ENCODE measurements around the gene AFG1L.
"Not testable (repeated sequence)": the region's sequence is repeated elsewhere in the genome, so short reads cannot be mapped to it uniquely, and the experiment has no call there.

Gene AFG1L

DNA sequence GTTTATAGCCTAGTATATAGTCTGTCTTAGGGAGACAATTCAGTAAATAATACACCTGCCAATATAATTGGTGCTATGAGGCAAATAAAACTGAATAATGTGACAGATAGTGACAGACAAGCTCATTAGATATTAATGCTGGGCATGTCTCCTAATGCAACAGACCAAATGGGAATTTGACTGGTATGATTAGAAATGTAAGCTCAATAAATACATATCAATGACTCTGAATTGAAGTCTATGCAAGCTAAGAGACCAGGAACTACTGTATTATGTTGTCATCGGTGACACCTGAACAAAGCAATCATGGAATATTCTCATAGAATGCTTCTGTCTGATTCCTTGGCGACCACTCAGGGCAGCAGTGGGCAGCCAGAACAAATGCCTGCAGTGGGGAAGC is 31.5 kb upstream of the AFG1L start:
- Histone ChIP-seq H3K9ac (ENCODE audit: low read length) (no peak overlapping the region), H3K36me3 (ENCODE audit: control insufficient read depth, insufficient read depth, low read length) (no peaks in the 10 kb centered on the region), H3K27me3 (ENCODE audit: control insufficient read depth, insufficient read depth, low read length) (no peaks in the 10 kb centered on the region), H3K4me1 (ENCODE audit: control insufficient read depth, insufficient read depth, low read length) (peaks cover 7% of the 10 kb centered on the region), H3K9me3 (ENCODE audit: control insufficient read depth, low read length) (no peaks in the 10 kb centered on the region), H3K4me3 (ENCODE audit: low read length) (no peak overlapping the region)

DNA sequence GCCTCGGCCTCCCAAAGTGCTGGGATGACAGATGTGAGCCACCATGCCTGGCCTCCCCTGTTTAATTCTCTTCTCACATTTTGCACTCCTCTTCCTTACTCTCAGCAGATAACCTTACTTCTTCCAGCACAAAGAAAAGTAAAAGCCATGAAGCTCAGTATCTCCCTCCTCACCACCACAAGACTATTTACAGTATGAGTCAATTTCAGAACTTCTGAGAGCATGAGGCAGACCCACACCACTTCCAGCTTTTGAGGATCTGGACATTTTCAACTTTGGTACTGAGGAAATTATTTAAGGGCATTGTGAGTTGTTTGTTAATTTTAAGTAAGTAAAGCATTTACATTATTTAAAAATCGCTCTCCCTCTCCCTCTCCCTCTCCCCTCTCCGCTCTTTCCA is 26.0 kb upstream of the AFG1L start:
- Histone ChIP-seq H3K9ac (ENCODE audit: low read length) (no peak overlapping the region), H3K9me3 (ENCODE audit: control insufficient read depth, low read length) (no peaks in the 10 kb centered on the region), H3K4me1 (ENCODE audit: control insufficient read depth, insufficient read depth, low read length) (no peaks in the 10 kb centered on the region), H3K4me3 (ENCODE audit: low read length) (no peak overlapping the region), H3K36me3 (ENCODE audit: control insufficient read depth, insufficient read depth, low read length) (no peaks in the 10 kb centered on the region), H3K27me3 (ENCODE audit: control insufficient read depth, insufficient read depth, low read length) (no peaks in the 10 kb centered on the region)

DNA sequence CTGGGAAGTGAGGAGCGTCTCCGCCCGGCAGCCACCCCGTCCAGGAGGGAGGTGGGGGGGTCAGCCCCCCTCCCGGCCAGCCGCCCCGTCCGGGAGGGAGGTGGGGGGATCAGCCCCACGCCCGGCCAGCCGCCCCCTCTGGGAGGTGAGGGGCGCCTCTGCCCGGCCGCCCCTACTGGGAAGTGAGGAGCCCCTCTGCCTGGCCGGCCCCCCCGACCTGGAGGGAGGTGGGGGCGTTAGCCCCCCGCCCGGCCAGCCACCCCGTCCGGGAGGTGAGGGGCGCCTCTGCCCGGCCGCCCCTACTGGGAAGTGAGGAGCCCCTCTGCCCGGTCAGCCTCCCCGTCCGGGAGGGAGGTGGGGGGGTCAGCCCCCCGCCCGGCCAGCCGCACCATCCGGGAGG is 24.9 kb upstream of the AFG1L start:
- not testable (repeated sequence) for H3K9me3 ChIP-seq (ENCODE audit: control insufficient read depth, low read length); H3K36me3 ChIP-seq (ENCODE audit: control insufficient read depth, insufficient read depth, low read length); H3K9ac ChIP-seq (ENCODE audit: low read length); H3K27me3 ChIP-seq (ENCODE audit: control insufficient read depth, insufficient read depth, low read length); H3K4me1 ChIP-seq (ENCODE audit: control insufficient read depth, insufficient read depth, low read length); H3K4me3 ChIP-seq (ENCODE audit: low read length)

DNA sequence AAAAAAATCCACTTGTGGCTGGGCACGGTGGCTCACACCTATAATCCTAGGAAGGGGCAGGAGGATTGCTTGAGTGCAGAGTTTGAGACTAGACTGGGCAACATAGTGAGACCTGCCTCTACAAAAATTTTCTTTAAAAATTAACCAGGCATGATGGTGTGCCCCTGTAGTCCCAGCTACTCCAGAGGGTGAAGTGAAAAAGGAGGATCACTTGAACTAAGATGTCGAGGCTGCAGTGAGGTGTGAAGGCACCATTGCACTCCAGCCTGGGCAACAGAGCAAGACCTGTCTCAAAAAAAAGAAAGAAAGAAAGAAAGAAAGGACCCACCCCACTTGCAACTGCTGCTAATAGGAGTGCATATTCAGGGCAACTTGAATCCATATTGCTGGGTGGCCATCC is 20.3 kb upstream of the AFG1L start:
- H3K9ac ChIP-seq (ENCODE audit: low read length) = no peak overlapping the region
- H3K36me3 ChIP-seq (ENCODE audit: control insufficient read depth, insufficient read depth, low read length) = no peaks in the 10 kb centered on the region

DNA sequence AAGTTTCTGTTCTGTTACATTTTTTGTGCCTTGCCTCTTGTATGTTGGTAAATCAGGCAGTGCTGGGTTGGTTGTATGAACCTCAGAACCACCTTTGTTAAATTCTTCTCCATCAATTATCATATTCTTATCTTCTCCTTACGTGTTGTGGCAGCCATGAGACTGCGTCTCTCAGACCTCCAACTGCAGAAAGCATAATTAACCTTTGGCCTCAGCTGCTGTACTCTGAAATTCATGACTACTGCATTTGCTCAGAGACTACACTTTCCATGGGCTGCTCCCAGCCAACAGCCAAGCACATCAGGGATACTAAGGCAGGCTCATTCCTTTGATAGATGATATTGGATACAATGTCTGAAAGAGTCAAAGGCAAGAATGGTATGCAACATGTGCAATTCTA is 18.9 kb upstream of the AFG1L start:
- Histone ChIP-seq H3K4me1 (ENCODE audit: control insufficient read depth, insufficient read depth, low read length) (no peaks in the 10 kb centered on the region), H3K9me3 (ENCODE audit: control insufficient read depth, low read length) (no peaks in the 10 kb centered on the region), H3K36me3 (ENCODE audit: control insufficient read depth, insufficient read depth, low read length) (no peaks in the 10 kb centered on the region), H3K4me3 (ENCODE audit: low read length) (no peak overlapping the region), H3K9ac (ENCODE audit: low read length) (no peak overlapping the region), H3K27me3 (ENCODE audit: control insufficient read depth, insufficient read depth, low read length) (no peaks in the 10 kb centered on the region)

More for the DNA sequence above, 20.3 kb upstream of the AFG1L start:
- Histone ChIP-seq H3K4me1 (ENCODE audit: control insufficient read depth, insufficient read depth, low read length) (no peaks in the 10 kb centered on the region), H3K27me3 (ENCODE audit: control insufficient read depth, insufficient read depth, low read length) (no peaks in the 10 kb centered on the region), H3K4me3 (ENCODE audit: low read length) (no peak overlapping the region), H3K9me3 (ENCODE audit: control insufficient read depth, low read length) (no peaks in the 10 kb centered on the region)

DNA sequence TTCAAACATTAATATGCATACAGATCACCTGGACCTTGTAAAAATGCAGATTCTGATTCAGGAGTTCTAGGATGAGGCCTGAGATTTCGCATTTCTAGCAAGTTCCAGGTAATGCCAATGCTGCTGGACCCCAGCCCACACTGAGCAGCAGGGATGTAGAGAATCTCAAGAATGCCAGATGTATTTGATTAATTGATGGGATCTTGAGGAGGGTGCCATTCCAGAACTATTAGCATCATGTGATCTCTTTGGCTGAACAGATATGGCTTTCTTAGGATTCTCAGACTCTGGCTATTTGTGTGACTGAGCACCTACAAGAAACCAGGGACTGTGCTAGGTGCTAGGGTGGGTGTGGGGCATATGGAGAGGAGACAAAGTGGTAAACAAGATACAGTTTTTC is 17.6 kb upstream of the AFG1L start:
- H3K36me3 ChIP-seq (ENCODE audit: control insufficient read depth, insufficient read depth, low read length) = no peaks in the 10 kb centered on the region
- H3K9me3 ChIP-seq (ENCODE audit: control insufficient read depth, low read length) = no peaks in the 10 kb centered on the region
- H3K27me3 ChIP-seq (ENCODE audit: control insufficient read depth, insufficient read depth, low read length) = no peaks in the 10 kb centered on the region
- no peak overlapping the region for H3K4me3 ChIP-seq (ENCODE audit: low read length)
- H3K9ac ChIP-seq (ENCODE audit: low read length) = no peak overlapping the region
- no peaks in the 10 kb centered on the region for H3K4me1 ChIP-seq (ENCODE audit: control insufficient read depth, insufficient read depth, low read length)

DNA sequence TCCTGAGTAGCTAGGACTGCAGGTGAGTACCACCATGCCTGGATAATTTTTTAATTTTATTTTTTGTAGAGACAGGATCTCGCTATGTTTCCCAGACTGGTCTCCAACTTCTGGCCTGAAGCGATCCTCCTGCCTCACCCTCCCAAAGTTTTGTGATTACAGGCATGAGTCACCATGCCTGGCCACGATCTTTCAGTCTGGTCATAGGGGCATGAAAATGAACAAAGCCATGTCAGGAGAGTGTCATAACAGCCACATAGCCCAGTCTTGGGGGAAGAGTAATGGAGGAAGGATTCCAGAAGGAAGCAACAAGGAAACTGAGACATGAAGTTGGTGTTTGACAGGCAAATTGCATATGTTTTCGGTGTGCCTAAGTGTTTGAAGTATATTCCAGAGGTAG is 17.0 kb upstream of the AFG1L start:
- H3K9me3 ChIP-seq (ENCODE audit: control insufficient read depth, low read length) = no peaks in the 10 kb centered on the region
- H3K27me3 ChIP-seq (ENCODE audit: control insufficient read depth, insufficient read depth, low read length) = no peaks in the 10 kb centered on the region
- no peaks in the 10 kb centered on the region for H3K4me1 ChIP-seq (ENCODE audit: control insufficient read depth, insufficient read depth, low read length)
- H3K36me3 ChIP-seq (ENCODE audit: control insufficient read depth, insufficient read depth, low read length) = no peaks in the 10 kb centered on the region
- no peak overlapping the region for H3K4me3 ChIP-seq (ENCODE audit: low read length)
- H3K9ac ChIP-seq (ENCODE audit: low read length) = no peak overlapping the region

DNA sequence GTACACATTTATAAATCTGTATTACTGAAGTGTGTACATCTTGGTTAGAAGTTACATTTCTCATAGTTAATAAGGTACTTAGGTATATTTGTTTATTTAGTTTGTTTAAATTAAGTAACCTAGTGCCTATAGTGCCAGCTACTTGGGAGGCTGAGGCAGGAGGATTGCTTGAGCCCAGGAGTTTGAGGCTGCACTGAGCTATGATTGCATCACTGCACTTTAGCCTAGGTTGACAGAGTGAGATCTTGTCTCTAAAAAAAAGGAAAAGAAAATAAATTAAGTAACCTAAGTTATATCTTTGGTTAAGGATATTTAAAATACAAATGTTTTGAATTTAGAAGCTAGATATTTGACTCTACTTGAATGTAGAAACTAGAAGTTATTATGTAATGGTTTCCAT is 9.5 kb upstream of the AFG1L start:
- no peaks in the 10 kb centered on the region for H3K4me1 ChIP-seq (ENCODE audit: control insufficient read depth, insufficient read depth, low read length)
- H3K9ac ChIP-seq (ENCODE audit: low read length) = no peak overlapping the region
- H3K27me3 ChIP-seq (ENCODE audit: control insufficient read depth, insufficient read depth, low read length) = no peaks in the 10 kb centered on the region
- H3K4me3 ChIP-seq (ENCODE audit: low read length) = no peak overlapping the region
- no peaks in the 10 kb centered on the region for H3K36me3 ChIP-seq (ENCODE audit: control insufficient read depth, insufficient read depth, low read length)
- H3K9me3 ChIP-seq (ENCODE audit: control insufficient read depth, low read length) = no peaks in the 10 kb centered on the region

DNA sequence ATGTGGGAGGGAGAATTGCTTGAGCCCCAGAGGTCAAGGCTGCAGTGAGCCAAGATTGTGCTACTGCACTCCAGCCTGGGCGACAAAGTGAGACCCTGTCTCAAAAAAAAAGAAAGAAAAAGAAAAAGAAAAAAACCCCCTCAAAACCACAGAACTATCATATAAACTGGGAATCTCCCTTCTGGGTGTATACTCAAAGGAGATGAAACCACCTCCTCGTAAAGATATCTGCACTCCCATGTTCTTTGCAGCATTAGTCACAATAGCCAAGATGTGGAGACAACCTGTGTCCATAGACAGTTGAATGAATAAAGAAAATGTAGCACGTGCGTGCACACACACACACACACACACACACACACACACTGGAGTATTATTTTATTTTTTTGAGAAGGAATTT is 8.5 kb upstream of the AFG1L start:
- Histone ChIP-seq H3K27me3 (ENCODE audit: control insufficient read depth, insufficient read depth, low read length) (no peaks in the 10 kb centered on the region), H3K36me3 (ENCODE audit: control insufficient read depth, insufficient read depth, low read length) (no peaks in the 10 kb centered on the region), H3K9me3 (ENCODE audit: control insufficient read depth, low read length) (no peaks in the 10 kb centered on the region), H3K4me3 (ENCODE audit: low read length) (no peak overlapping the region), H3K9ac (ENCODE audit: low read length) (no peak overlapping the region), H3K4me1 (ENCODE audit: control insufficient read depth, insufficient read depth, low read length) (no peaks in the 10 kb centered on the region)

DNA sequence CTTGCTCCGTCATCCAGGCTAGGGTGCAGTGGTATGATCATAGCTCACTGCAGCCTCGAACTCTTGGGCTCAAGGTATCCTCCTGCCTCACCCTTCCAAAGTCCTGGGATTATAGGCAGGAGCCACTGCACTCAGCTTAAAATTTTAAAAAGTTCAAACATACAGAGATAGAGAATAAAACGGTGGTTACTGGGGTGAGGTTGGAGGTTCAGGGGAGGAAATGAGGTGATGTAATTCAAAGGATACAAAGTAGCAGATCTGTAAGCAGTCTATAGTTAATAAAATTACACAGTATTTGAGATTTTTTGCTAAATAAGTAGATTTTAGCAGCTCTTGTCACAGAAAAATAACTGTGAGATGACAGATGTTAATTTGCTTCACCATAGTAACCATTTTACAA is 7.5 kb upstream of the AFG1L start:
- Histone ChIP-seq H3K36me3 (ENCODE audit: control insufficient read depth, insufficient read depth, low read length) (no peaks in the 10 kb centered on the region), H3K9me3 (ENCODE audit: control insufficient read depth, low read length) (no peaks in the 10 kb centered on the region), H3K4me1 (ENCODE audit: control insufficient read depth, insufficient read depth, low read length) (no peaks in the 10 kb centered on the region), H3K4me3 (ENCODE audit: low read length) (no peak overlapping the region), H3K9ac (ENCODE audit: low read length) (no peak overlapping the region), H3K27me3 (ENCODE audit: control insufficient read depth, insufficient read depth, low read length) (no peaks in the 10 kb centered on the region)

DNA sequence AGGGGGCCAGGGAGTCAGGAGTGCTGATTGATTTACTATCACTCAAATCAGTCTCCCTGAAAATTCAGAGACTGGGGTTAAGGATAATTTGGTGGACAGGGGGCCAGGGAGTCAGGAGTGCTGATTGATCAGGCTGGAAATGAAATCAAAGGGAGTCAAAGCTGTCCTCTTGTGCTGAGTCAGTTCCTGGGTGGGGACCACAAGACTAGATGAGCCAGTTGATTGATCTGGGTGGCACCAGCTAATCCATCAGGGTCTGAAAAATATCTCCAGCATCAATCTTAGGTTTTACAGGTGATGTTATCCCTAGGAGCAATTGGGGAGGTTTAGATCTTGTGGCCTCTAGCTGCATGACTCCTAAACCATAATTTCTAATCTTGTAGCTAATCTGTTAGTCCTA is 6.1 kb upstream of the AFG1L start:
- Histone ChIP-seq H3K9ac (ENCODE audit: low read length) (no peak overlapping the region), H3K9me3 (ENCODE audit: control insufficient read depth, low read length) (no peaks in the 10 kb centered on the region), H3K4me1 (ENCODE audit: control insufficient read depth, insufficient read depth, low read length) (no peaks in the 10 kb centered on the region), H3K27me3 (ENCODE audit: control insufficient read depth, insufficient read depth, low read length) (no peaks in the 10 kb centered on the region), H3K36me3 (ENCODE audit: control insufficient read depth, insufficient read depth, low read length) (no peaks in the 10 kb centered on the region), H3K4me3 (ENCODE audit: low read length) (no peak overlapping the region)

DNA sequence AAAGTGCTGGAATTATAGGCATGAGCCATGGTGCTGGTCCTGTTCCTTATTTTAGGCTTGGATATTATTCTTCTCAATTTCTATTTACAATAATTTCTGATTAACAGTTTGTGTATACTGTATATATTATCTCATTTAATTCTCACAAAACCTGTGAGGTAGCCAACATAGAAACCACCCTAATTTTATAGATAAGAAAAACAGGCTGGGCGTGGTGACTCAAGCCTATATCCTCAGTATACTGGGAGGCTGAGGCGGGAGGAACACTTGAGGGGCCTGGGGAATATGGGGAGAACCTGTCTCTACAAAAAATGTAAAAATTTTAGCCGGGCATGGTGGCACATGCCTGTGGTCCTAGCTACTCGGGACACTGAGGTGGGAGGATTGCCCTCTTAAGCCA is 3.8 kb upstream of the AFG1L start:
- no peaks in the 10 kb centered on the region for H3K9me3 ChIP-seq (ENCODE audit: control insufficient read depth, low read length)
- H3K4me3 ChIP-seq (ENCODE audit: low read length) = no peak overlapping the region
- H3K9ac ChIP-seq (ENCODE audit: low read length) = no peak overlapping the region
- H3K27me3 ChIP-seq (ENCODE audit: control insufficient read depth, insufficient read depth, low read length) = no peaks in the 10 kb centered on the region
- H3K4me1 ChIP-seq (ENCODE audit: control insufficient read depth, insufficient read depth, low read length) = peaks cover 13% of the 10 kb centered on the region
- no peaks in the 10 kb centered on the region for H3K36me3 ChIP-seq (ENCODE audit: control insufficient read depth, insufficient read depth, low read length)

DNA sequence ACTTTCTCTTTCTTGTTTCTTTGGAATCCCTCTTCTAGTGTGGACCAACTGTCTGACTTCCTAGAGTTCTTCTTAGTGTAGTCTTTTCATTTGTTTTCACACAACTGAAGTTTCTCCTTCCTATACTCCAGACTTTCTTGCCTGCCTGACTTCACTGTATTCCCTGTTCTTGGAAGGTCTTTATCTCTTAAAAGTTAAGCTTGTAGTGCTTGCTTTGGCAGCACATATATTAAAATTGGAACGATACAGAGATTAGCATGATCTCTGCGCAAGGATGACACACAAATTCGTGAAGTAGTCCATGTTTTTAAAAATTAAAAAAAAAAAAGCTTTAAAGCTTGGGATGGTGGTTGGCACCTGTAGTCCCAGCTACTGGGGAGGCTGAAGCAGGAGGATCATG is 2.3 kb upstream of the AFG1L start:
- H3K9me3 ChIP-seq (ENCODE audit: control insufficient read depth, low read length) = not testable (repeated sequence)

More for the DNA sequence above, 2.3 kb upstream of the AFG1L start:
- H3K4me1 ChIP-seq (ENCODE audit: control insufficient read depth, insufficient read depth, low read length) = peaks cover 13% of the 10 kb centered on the region
- H3K36me3 ChIP-seq (ENCODE audit: control insufficient read depth, insufficient read depth, low read length); H3K9ac ChIP-seq (ENCODE audit: low read length); H3K4me3 ChIP-seq (ENCODE audit: low read length); H3K27me3 ChIP-seq (ENCODE audit: control insufficient read depth, insufficient read depth, low read length): not testable (repeated sequence)

All from mucosa of stomach (tissue), 1 donor.